Neuronal stem cell (in vitro differentiated cells): Measurements from ENCODE around the gene STUB1.

Experiments
- DNase-seq: peaks from one replicate; pipeline ENCODE4 v3.0.0-alpha.2; 2013; ENCODE audit warnings: low spot score
- H2AFZ ChIP-seq: one replicate; pipeline ENCODE4 v1.6.1; 2013; ENCODE audit warnings: mild to moderate bottlenecking, low read length, inconsistent platforms
- H2AK5ac ChIP-seq: 2 replicates; pipeline ENCODE4 v1.6.1; 2013; ENCODE audit warnings: low read depth, mild to moderate bottlenecking, inconsistent platforms, low read length, moderate library complexity, mixed read lengths
- H2BK120ac ChIP-seq: 2 replicates; pipeline ENCODE4 v1.6.1; 2013; ENCODE audit warnings: low read depth, mild to moderate bottlenecking, inconsistent platforms, low read length, moderate library complexity, mixed read lengths
- H2BK12ac ChIP-seq: one replicate; pipeline ENCODE4 v1.6.1; 2013; ENCODE audit warnings: low read length, inconsistent platforms
- H2BK15ac ChIP-seq: 2 replicates; pipeline ENCODE4 v1.6.1; 2013; ENCODE audit warnings: mild to moderate bottlenecking, low read length, inconsistent platforms, mixed read lengths
- H2BK5ac ChIP-seq: one replicate; pipeline ENCODE4 v1.6.1; 2013; ENCODE audit warnings: inconsistent platforms, mild to moderate bottlenecking, low read length, moderate library complexity
- H3K14ac ChIP-seq: one replicate; pipeline ENCODE4 v1.6.1; 2013; ENCODE audit warnings: low read length, inconsistent platforms
- H3K18ac ChIP-seq: 2 replicates; pipeline ENCODE4 v1.6.1; 2013; ENCODE audit warnings: low read length, inconsistent platforms
- H3K23ac ChIP-seq: 2 replicates; pipeline ENCODE4 v1.6.1; 2013; ENCODE audit warnings: low read depth, mild to moderate bottlenecking, mixed read lengths, low read length, inconsistent platforms; ENCODE audit not compliant: poor library complexity
- H3K27ac ChIP-seq: replicated peaks from 3 replicates; pipeline ENCODE4 v1.5.1; 2013; ENCODE audit warnings: low read length, inconsistent platforms
- H3K27me3 ChIP-seq, 3 experiments: 2 replicates each; pipeline ENCODE4 v1.6.1; 2013; ENCODE audit warnings: low read length in 3 of 3, mild to moderate bottlenecking in 2 of 3, inconsistent platforms in 1 of 3, low read depth in 1 of 3, mixed read lengths in 1 of 3, moderate library complexity in 1 of 3; ENCODE audit not compliant: control insufficient read depth in 3 of 3, insufficient read depth in 3 of 3
- H3K36me3 ChIP-seq, 2 donors: replicated peaks in 1 of 2; 2 replicates each; pipeline ENCODE4 v1.6.1; 2013; ENCODE audit warnings: low read length in 2 of 2; ENCODE audit not compliant: control insufficient read depth in 2 of 2, insufficient read depth in 2 of 2
- H3K4ac ChIP-seq: 2 replicates; pipeline ENCODE4 v1.6.1; 2013; ENCODE audit warnings: inconsistent platforms, mild to moderate bottlenecking, low read length, moderate library complexity
- H3K4me1 ChIP-seq, 2 donors: 1 replicate in 1 of 2; 2 replicates in 1 of 2; pipeline ENCODE4 v1.6.1; 2013; ENCODE audit warnings: low read length in 2 of 2, low read depth in 1 of 2; ENCODE audit not compliant: control insufficient read depth in 2 of 2, insufficient read depth in 1 of 2
- H3K4me2 ChIP-seq: one replicate; pipeline ENCODE4 v1.6.1; 2013; ENCODE audit warnings: mild to moderate bottlenecking, low read length, inconsistent platforms; ENCODE audit not compliant: insufficient read depth, poor library complexity, severe bottlenecking
- H3K4me3 ChIP-seq, 2 donors: 2 replicates each; pipeline ENCODE4 v1.5.1; 2013; ENCODE audit warnings: low read length in 2 of 2, mild to moderate bottlenecking in 2 of 2, inconsistent platforms in 1 of 2, moderate library complexity in 1 of 2
- H3K79me1 ChIP-seq: one replicate; pipeline ENCODE4 v1.6.1; 2013; ENCODE audit warnings: low read depth, mild to moderate bottlenecking, inconsistent platforms, low read length, moderate library complexity
- H3K9ac ChIP-seq: one replicate; pipeline ENCODE4 v1.6.1; 2013; ENCODE audit warnings: mild to moderate bottlenecking, low read depth, low read length, inconsistent platforms; ENCODE audit not compliant: poor library complexity
- H3K9me3 ChIP-seq, 2 donors: replicated peaks in 1 of 2; 2 replicates each; pipeline versions ENCODE3 to v1.6.1; 2013; ENCODE audit warnings: low read length in 2 of 2, mild to moderate bottlenecking in 2 of 2, inconsistent platforms in 1 of 2, low read depth in 1 of 2, mixed read lengths in 1 of 2, moderate library complexity in 1 of 2; ENCODE audit not compliant: control insufficient read depth in 2 of 2, insufficient read depth in 1 of 2
- H4K8ac ChIP-seq: one replicate; pipeline ENCODE4 v1.6.1; 2013; ENCODE audit warnings: low read depth, mild to moderate bottlenecking, inconsistent platforms, low read length, moderate library complexity
- H4K91ac ChIP-seq: one replicate; pipeline ENCODE4 v1.6.1; 2013; ENCODE audit warnings: low read length, low read depth, mild to moderate bottlenecking, inconsistent platforms; ENCODE audit not compliant: poor library complexity
- WGBS, 2 donors: extraction: QIAGEN DNeasy Blood & Tissue Kit; methylation state at CpG; one replicate each; pipeline ENCODE4 v1.1.7; 2013; ENCODE audit warnings: missing lambda C conversion rate in 2 of 2, mixed read lengths in 1 of 2; ENCODE audit not compliant: insufficient read length in 2 of 2, insufficient replicate concordance in 1 of 2; ENCODE audit errors: extremely low coverage in 2 of 2; 5-methylcytosine and 5-hydroxymethylcytosine counted together

Gene STUB1

GRCh38 chr16:683396-684070 lies 3.3 kb downstream of the STUB1 start:
- H2BK5ac ChIP-seq = peak overlapping the region; percentile 88
- H2AFZ ChIP-seq = no peak overlapping the region
- no peaks in the 10 kb centered on the region for H3K27me3 ChIP-seq
- peaks cover 7 to 21% of the 10 kb centered on the region in 2 donors for H3K4me1 ChIP-seq
- peak overlapping the region; percentile 65 for H4K8ac ChIP-seq
- H3K4me3 ChIP-seq = peak overlapping the region; percentile 50 to 94
- no peak overlapping the region for H2BK120ac ChIP-seq
- H3K4ac ChIP-seq = peak overlapping the region; percentile 98
- no CpG with 5 or more reads among the region's 57 CpGs for WGBS, 2 donors
- peak overlapping the region; percentile 99 for H3K23ac ChIP-seq
- H3K27ac ChIP-seq = no peak overlapping the region
- peaks cover 43 to 66% of the 10 kb centered on the region in 2 donors for H3K36me3 ChIP-seq
- peak overlapping the region; percentile 85 for H4K91ac ChIP-seq
- H3K9me3 ChIP-seq = peaks cover 0 to 2% of the 10 kb centered on the region in 2 donors
- peak overlapping the region; percentile 73 for H2BK12ac ChIP-seq
- H2AK5ac ChIP-seq = peak overlapping the region; percentile 99
- peak overlapping the region; percentile 67 for H2BK15ac ChIP-seq
- H3K9ac ChIP-seq = peak overlapping the region; percentile 100
- no peak for DNase-seq
- H3K14ac ChIP-seq = peak overlapping the region; percentile 71
- peak overlapping the region; percentile 89 for H3K4me2 ChIP-seq
- H3K79me1 ChIP-seq = peaks cover 36% of the 10 kb centered on the region
- peak overlapping the region; percentile 91 for H3K18ac ChIP-seq

- no CpG with 5 or more reads among the region's 91 CpGs for WGBS, 2 donors
- H4K8ac ChIP-seq = peak within 1 kb of the TSS; percentile 92
- peak within 1 kb of the TSS; percentile 98 for H3K4ac ChIP-seq
- H2BK15ac ChIP-seq = peak within 1 kb of the TSS; percentile 67
- H3K23ac ChIP-seq = peak within 1 kb of the TSS; percentile 99
- peak; percentile 88 for DNase-seq
- peak within 1 kb of the TSS; percentile 50 to 94 for H3K4me3 ChIP-seq
- peaks cover 7 to 18% of the 10 kb centered on the region in 2 donors for H3K4me1 ChIP-seq
- peak within 1 kb of the TSS; percentile 100 for H2AK5ac ChIP-seq
- peaks cover 38% of the 10 kb centered on the region for H3K79me1 ChIP-seq
- peaks cover 0 to 2% of the 10 kb centered on the region in 2 donors for H3K9me3 ChIP-seq
- H3K4me2 ChIP-seq = peak within 1 kb of the TSS; percentile 89
- H3K27me3 ChIP-seq = no peaks in the 10 kb centered on the region
- no peak within 1 kb of the TSS for H2BK120ac ChIP-seq
- H2BK12ac ChIP-seq = peak within 1 kb of the TSS; percentile 73
- peak within 1 kb of the TSS; percentile 91 for H3K18ac ChIP-seq
- H3K14ac ChIP-seq = peak within 1 kb of the TSS; percentile 71
- peak within 1 kb of the TSS; percentile 49 for H2AFZ ChIP-seq
- H3K9ac ChIP-seq = peak within 1 kb of the TSS; percentile 100
- peaks cover 43 to 66% of the 10 kb centered on the region in 2 donors for H3K36me3 ChIP-seq
- peak within 1 kb of the TSS; percentile 72 for H3K27ac ChIP-seq
- H2BK5ac ChIP-seq = peak within 1 kb of the TSS; percentile 88
- H4K91ac ChIP-seq = peak within 1 kb of the TSS; percentile 85
These were observed 4.0 kb downstream of the STUB1 start, which contains the start of gene JMJD8 for GRCh38 chr16:684071-684794. JMJD8 (minus strand) TSS chr16:684334; CDS start chr16:684319, 15 bp downstream.

- Histone ChIP-seq H3K27ac (no peak overlapping the region), H2BK12ac (peak overlapping the region; percentile 22), H3K4ac (peak overlapping the region; percentile 93), H2BK15ac (peak overlapping the region; percentile 67), H3K4me3 (no peak overlapping the region), H3K4me1 (peaks cover 11 to 24% of the 10 kb centered on the region in 2 donors), H3K27me3 (no peaks in the 10 kb centered on the region), H2BK120ac (no peak overlapping the region), H4K91ac (no peak overlapping the region), H3K9ac (peak overlapping the region; percentile 86), H3K23ac (peak overlapping the region; percentile 60), H2AK5ac (peak overlapping the region; percentile 100), H3K18ac (no peak overlapping the region), H2BK5ac (no peak overlapping the region), H3K4me2 (no peak overlapping the region), H2AFZ (no peak overlapping the region), H4K8ac (peak overlapping the region; percentile 92), H3K36me3 (peaks cover 43 to 66% of the 10 kb centered on the region in 2 donors), H3K9me3 (peaks cover 0 to 2% of the 10 kb centered on the region in 2 donors), H3K14ac (no peak overlapping the region), H3K79me1 (peaks cover 44% of the 10 kb centered on the region)
- no CpG with 5 or more reads among the region's 61 CpGs for WGBS, 2 donors
- no peak for DNase-seq
These were observed 4.9 kb downstream of the STUB1 start for GRCh38 chr16:684961-685696.
